SK-N-SH treated with all-trans-retinoic acid at 6 μM for 48 hours (cell line): ENCODE results near the gene CHAF1A.

ENCODE experiments used
- ATAC-seq: fragments of 200-7000 bp; cut with Tn5 transposase; 3 replicates; pipeline ENCODE4 v1.9.1; 2020; ENCODE audit warnings: mild to moderate bottlenecking, moderate library complexity
- ARNTL ChIP-seq: fragments of 450-650 bp; formaldehyde crosslinking; IDR thresholded peaks from 2 replicates; pipeline ENCODE4 v1.5.0; 2020; ENCODE audit warnings: low read depth, mild to moderate bottlenecking, moderate library complexity, borderline replicate concordance
- BACH2 ChIP-seq: fragments of 250-450 bp; sonication (Bioruptor Pico); IDR thresholded peaks from 2 replicates; pipeline ENCODE4 v1.9.0; 2021; ENCODE audit warnings: mild to moderate bottlenecking, borderline replicate concordance
- CREB5 ChIP-seq: fragments of 250-450 bp; sonication (Bioruptor Pico); IDR thresholded peaks from 2 replicates; pipeline ENCODE4 v1.5.1; 2020; ENCODE audit warnings: low read depth, mild to moderate bottlenecking, moderate library complexity
- CSDC2 ChIP-seq: fragments of 250-450 bp; sonication (Bioruptor Pico); IDR thresholded peaks from 2 replicates; pipeline ENCODE4 v1.5.0; 2020; ENCODE audit warnings: mild to moderate bottlenecking, moderate library complexity
- ISL1 ChIP-seq: fragments of 250-450 bp; sonication (Bioruptor Pico); IDR thresholded peaks from 2 replicates; pipeline ENCODE4 v2.1.2; 2022; ENCODE audit warnings: mild to moderate bottlenecking, moderate library complexity
- OSR1 ChIP-seq: fragments of 250-450 bp; sonication (Bioruptor Pico); IDR thresholded peaks from 2 replicates; pipeline ENCODE4 v1.8.0; 2022; ENCODE audit warnings: moderate library complexity, mild to moderate bottlenecking, inconsistent platforms
- PATZ1 ChIP-seq: fragments of 250-450 bp; sonication (Bioruptor Pico); IDR thresholded peaks from 2 replicates; pipeline ENCODE4 v1.8.0; 2020; ENCODE audit warnings: mild to moderate bottlenecking, moderate library complexity, borderline replicate concordance
- PPARA ChIP-seq: fragments of 250-450 bp; sonication (Bioruptor Pico); IDR thresholded peaks from 2 replicates; pipeline ENCODE4 v1.5.0; 2020; ENCODE audit warnings: mild to moderate bottlenecking, borderline replicate concordance
- RARB ChIP-seq: fragments of 250-450 bp; sonication (Bioruptor Pico); IDR thresholded peaks from 2 replicates; pipeline ENCODE4 v1.8.0; 2021; ENCODE audit warnings: mild to moderate bottlenecking, moderate library complexity
- TCF4 ChIP-seq: fragments of 250-450 bp; sonication (Bioruptor Pico); IDR thresholded peaks from 2 replicates; pipeline ENCODE4 v1.8.0; 2021; ENCODE audit warnings: mild to moderate bottlenecking, moderate library complexity, borderline replicate concordance
- TOX ChIP-seq: fragments of 250-450 bp; sonication (Bioruptor Pico); IDR thresholded peaks from 2 replicates; pipeline ENCODE4 v1.8.0; 2021; ENCODE audit warnings: mild to moderate bottlenecking, moderate library complexity, borderline replicate concordance
- TSHZ2 ChIP-seq: fragments of 250-450 bp; sonication (Bioruptor Pico); IDR thresholded peaks from 2 replicates; pipeline ENCODE4 v1.5.0; 2020; ENCODE audit warnings: mild to moderate bottlenecking, moderate library complexity
- ZC3H10 ChIP-seq: fragments of 250-450 bp; sonication (Bioruptor Pico); IDR thresholded peaks from 2 replicates; pipeline ENCODE4 v1.5.1; 2021; ENCODE audit warnings: mild to moderate bottlenecking, moderate library complexity
- ZFP3 ChIP-seq: fragments of 250-450 bp; sonication (Bioruptor Pico); IDR thresholded peaks from 2 replicates; pipeline ENCODE4 v1.5.0; 2020; ENCODE audit warnings: mild to moderate bottlenecking, moderate library complexity
- ZFP30 ChIP-seq: fragments of 450-650 bp; formaldehyde crosslinking; IDR thresholded peaks from 2 replicates; pipeline ENCODE4 v1.5.0; 2022; ENCODE audit warnings: mild to moderate bottlenecking, moderate library complexity
- ZNF565 ChIP-seq: fragments of 450-650 bp; formaldehyde crosslinking; conservative IDR thresholded peaks from 2 replicates; pipeline ENCODE4 v1.5.0; 2020; ENCODE audit warnings: low read depth, mild to moderate bottlenecking, moderate library complexity
- ZNF8 ChIP-seq: fragments of 450-650 bp; formaldehyde crosslinking; IDR thresholded peaks from 2 replicates; pipeline ENCODE4 v1.5.0; 2020; ENCODE audit warnings: mild to moderate bottlenecking, moderate library complexity

The CHAF1A gene

GRCh38 chr19:4365791-4366665 lies 36.4 kb upstream of the CHAF1A start:
- TF ChIP-seq RARB: no peak
- TF ChIP-seq ZC3H10 (CRISPR knock-in tag): no peak
- no peak for ATAC-seq

GRCh38 chr19:4366666-4367335 lies 35.6 kb upstream of the CHAF1A start:
- ATAC-seq: no peak

GRCh38 chr19:4367336-4367723 lies 35.1 kb upstream of the CHAF1A start:
- TF ChIP-seq OSR1 (CRISPR knock-in tag): no peak
- no peak for TF ChIP-seq TSHZ2 (CRISPR knock-in tag)
- no peak for TF ChIP-seq ZNF565 (CRISPR knock-in tag)
- TF ChIP-seq PPARA (CRISPR knock-in tag): no peak
- no peak for TF ChIP-seq BACH2 (CRISPR knock-in tag)
- TF ChIP-seq ISL1 (CRISPR knock-in tag): no peak
- TF ChIP-seq ARNTL (CRISPR knock-in tag): no peak
- TF ChIP-seq CREB5 (CRISPR knock-in tag): no peak
- no peak for TF ChIP-seq ZFP30 (CRISPR knock-in tag)
- TF ChIP-seq CSDC2 (CRISPR knock-in tag): no peak
- ATAC-seq: no peak

More at GRCh38 chr19:4366666-4367335, 35.6 kb upstream of the CHAF1A start:
- no peak for TF ChIP-seq TCF4 (CRISPR knock-in tag)
- TF ChIP-seq RARB: no peak
- no peak for TF ChIP-seq ZFP3 (CRISPR knock-in tag)

DNA sequence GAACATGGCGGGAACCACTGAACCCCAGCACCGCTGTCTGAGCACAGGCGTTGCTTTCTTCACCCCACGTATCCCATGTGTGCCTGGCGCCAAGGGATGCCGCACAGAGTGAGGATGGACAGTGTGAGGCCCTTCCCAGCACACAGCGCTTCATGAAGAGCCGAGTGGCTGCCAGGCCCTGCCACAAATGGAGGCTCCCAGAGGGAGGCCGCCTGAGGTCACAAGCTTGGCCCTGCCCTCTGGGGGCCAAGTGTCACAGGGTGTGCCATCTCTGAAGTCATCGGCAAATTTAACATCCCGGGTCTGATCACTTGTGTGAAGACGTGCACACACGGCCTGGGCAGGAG lies 34.7 kb upstream of the CHAF1A start:
- TF ChIP-seq TOX (CRISPR knock-in tag): no peak
- no peak for TF ChIP-seq BACH2 (CRISPR knock-in tag)
- no peak for TF ChIP-seq ZNF8 (CRISPR knock-in tag)
- ATAC-seq: no peak

DNA sequence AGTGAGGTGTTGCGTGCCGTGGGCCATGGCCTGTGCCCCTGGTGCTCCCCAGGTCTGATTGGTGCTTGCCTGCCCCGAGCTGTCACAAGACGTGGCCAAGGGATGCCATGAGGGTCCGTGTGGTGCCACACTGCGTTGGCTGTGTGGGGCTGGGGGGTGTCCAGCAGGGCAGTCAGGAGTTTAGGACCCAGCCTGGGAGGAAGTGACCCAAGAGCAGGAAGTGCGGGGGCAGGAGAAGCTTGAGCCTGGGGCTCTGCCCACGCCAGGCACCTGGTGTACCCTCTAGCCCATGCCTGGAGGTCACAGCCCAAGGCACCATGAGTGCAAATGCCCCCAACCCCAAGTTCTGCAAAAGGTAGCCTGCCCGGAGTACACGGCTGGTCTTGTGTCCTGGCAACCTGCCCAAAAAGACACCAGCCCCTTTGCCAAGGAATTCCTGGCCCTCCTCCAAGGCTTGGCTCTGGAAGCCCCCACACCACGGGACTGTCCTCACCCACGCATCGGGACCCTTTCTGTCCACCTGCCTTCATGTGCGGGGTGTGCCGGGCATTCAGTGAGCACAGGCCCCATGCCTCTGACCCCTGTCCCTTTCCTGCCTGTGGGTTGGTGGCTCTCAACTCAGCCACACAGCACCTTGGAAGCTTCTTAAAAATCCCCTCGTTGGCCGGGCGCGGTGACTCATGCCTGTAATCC lies 34.2 kb upstream of the CHAF1A start:
- TF ChIP-seq CREB5 (CRISPR knock-in tag) (no peak), TCF4 (CRISPR knock-in tag) (no peak), CSDC2 (CRISPR knock-in tag) (no peak), RARB (no peak), ZFP3 (CRISPR knock-in tag) (no peak), PATZ1 (CRISPR knock-in tag) (no peak), ZFP30 (CRISPR knock-in tag) (no peak)
- ATAC-seq: peak; percentile 13
